ENCODE measurements around the gene USP44. TPM values are rescaled to one million over a fixed set of nuclear protein-coding genes. Genes with fewer than 3 reads are reported as not detected.
A peak's percentile ranks its signal among the peaks of the same experiment; 100 is the strongest.

USP44 gene
- total RNA-seq, 4 donors from 2014 or later, result 0.41 to 1.9 TPM; not detected in 2

GRCh38 chr12:95582230-95583058 is 31.2 kb upstream of the USP44 start:
- Histone ChIP-seq H3K9me3 (no peaks in the 10 kb centered on the region), H3K27ac (no peak overlapping the region), H3K4me1 (no peaks in the 10 kb centered on the region), H3K4me3 (no peak overlapping the region), H3K27me3 (no peaks in the 10 kb centered on the region), H3K36me3 (no peaks in the 10 kb centered on the region)
- in situ Hi-C loops (cut with MboI; ENCODE audit: low pct_ligation_motif_present in 1 of 4, low pct_unique_long_range_greater_than_20kb in 1 of 4, low sequenced_read_pairs in 3 of 4), result loop anchor here in 3 of 4 donors (25.0 kb wide), 3 partner anchors 230 to 430 kb away; partner anchors contain the start of gene HAL (in 1 of the 3)
- WGBS, 2 donors (ENCODE audit: low coverage in 1 of 2), result 35 to 48% methylated on average over 6 to 8 of the region's 8 CpGs
- intact Hi-C loops (cut with DNase I; ENCODE audit: low total_unique reads), result loop anchor here (10.0 kb wide), 1 partner anchor 232 kb away; no protein-coding TSS in a partner anchor
- no peak for DNase-seq
- TF ChIP-seq EP300 (IDR thresholded peaks at IDR 0.05; ENCODE audit: low read depth), result no peak
- peak in 4 of 5 experiments; percentile 24 to 37 (median 34) for TF ChIP-seq CTCF (IDR thresholded peaks at IDR 0.05)
- TF ChIP-seq POLR2A (IDR thresholded peaks at IDR 0.05), result no peak
- TF ChIP-seq POLR2AphosphoS5 (IDR thresholded peaks at IDR 0.05), result no peak

GRCh38 chr12:95577820-95578219 is 26.5 kb upstream of the USP44 start:
- in situ Hi-C loops (cut with MboI; ENCODE audit: low pct_ligation_motif_present in 1 of 4, low pct_unique_long_range_greater_than_20kb in 1 of 4, low sequenced_read_pairs in 3 of 4) (loop anchor here in 3 of 4 donors (25.0 kb wide), 3 partner anchors 234 to 434 kb away; partner anchors contain the start of gene HAL (in 1 of the 3)), intact Hi-C loops (cut with DNase I; ENCODE audit: low total_unique reads) (no loop called here)
- WGBS, 2 donors (ENCODE audit: low coverage in 1 of 2), result 78 to 83% methylated on average over 1 of the region's 1 CpG
- H3K9me3 ChIP-seq, result no peaks in the 10 kb centered on the region
- H3K27ac ChIP-seq, result no peak overlapping the region
- DNase-seq, result no peak
- no peak for TF ChIP-seq POLR2A (IDR thresholded peaks at IDR 0.05)
- no peak for TF ChIP-seq POLR2AphosphoS5 (IDR thresholded peaks at IDR 0.05)
- no peak for TF ChIP-seq CTCF (IDR thresholded peaks at IDR 0.05)
- no peak for TF ChIP-seq EP300 (IDR thresholded peaks at IDR 0.05; ENCODE audit: low read depth)
- H3K4me1 ChIP-seq, result no peaks in the 10 kb centered on the region
- H3K27me3 ChIP-seq, result no peaks in the 10 kb centered on the region
- no peaks in the 10 kb centered on the region for H3K36me3 ChIP-seq
- no peak overlapping the region for H3K4me3 ChIP-seq

- Histone ChIP-seq H3K36me3 (no peaks in the 10 kb centered on the region), H3K9me3 (no peaks in the 10 kb centered on the region), H3K27me3 (no peaks in the 10 kb centered on the region), H3K27ac (no peak overlapping the region), H3K4me3 (no peak overlapping the region), H3K4me1 (no peaks in the 10 kb centered on the region)
- intact Hi-C loops (cut with DNase I; ENCODE audit: low total_unique reads), result no loop called here
- in situ Hi-C loops (cut with MboI; ENCODE audit: low pct_ligation_motif_present in 1 of 4, low pct_unique_long_range_greater_than_20kb in 1 of 4, low sequenced_read_pairs in 3 of 4), result loop anchor here in 3 of 4 donors (25.0 kb wide), 3 partner anchors 237 to 437 kb away; partner anchors contain the start of gene HAL (in 1 of the 3)
- TF ChIP-seq EP300 (IDR thresholded peaks at IDR 0.05; ENCODE audit: low read depth) (no peak), CTCF (IDR thresholded peaks at IDR 0.05) (peak; percentile 52 to 68 (median 63)), POLR2AphosphoS5 (IDR thresholded peaks at IDR 0.05) (no peak)
- no peak for DNase-seq
These were observed 23.6 kb upstream of the USP44 start for GRCh38 chr12:95574799-95575452.

- H3K27ac ChIP-seq, result no peak overlapping the region
- 58 to 66% methylated on average over 4 to 10 of the region's 10 CpGs for WGBS, 2 donors (ENCODE audit: low coverage in 1 of 2)
- DNase-seq, result no peak
- in situ Hi-C loops (cut with MboI; ENCODE audit: low pct_ligation_motif_present in 1 of 4, low pct_unique_long_range_greater_than_20kb in 1 of 4, low sequenced_read_pairs in 3 of 4) (no loop called here), intact Hi-C loops (cut with DNase I; ENCODE audit: low total_unique reads) (no loop called here)
- no peaks in the 10 kb centered on the region for H3K36me3 ChIP-seq
- no peaks in the 10 kb centered on the region for H3K9me3 ChIP-seq
- no peak overlapping the region for H3K4me3 ChIP-seq
- H3K4me1 ChIP-seq, result no peaks in the 10 kb centered on the region
- TF ChIP-seq EP300 (IDR thresholded peaks at IDR 0.05; ENCODE audit: low read depth), result no peak
- TF ChIP-seq POLR2A (IDR thresholded peaks at IDR 0.05), result no peak
- no peak for TF ChIP-seq CTCF (IDR thresholded peaks at IDR 0.05)
- no peak for TF ChIP-seq POLR2AphosphoS5 (IDR thresholded peaks at IDR 0.05)
- H3K27me3 ChIP-seq, result no peaks in the 10 kb centered on the region
These were observed 22.8 kb upstream of the USP44 start for GRCh38 chr12:95573951-95574576.

All from transverse colon (tissue), 4 donors.